SK-N-MC (cell line): ENCODE measurements around the gene MRGPRD.
"Not testable (repeated sequence)": the region's sequence is repeated elsewhere in the genome, so short reads cannot be mapped to it uniquely, and the experiment has no call there.

Experiments used
- DNase-seq: peaks from one replicate; pipeline ENCODE4 v3.0.0-alpha.2; 2011; ENCODE audit warnings: low read depth, low spot score
- H3K27ac ChIP-seq: fragments of 200-600 bp; sonication (generic); 2 replicates; pipeline ENCODE4 v1.5.1; 2016; ENCODE audit warnings: mixed run types
- H3K36me3 ChIP-seq: fragments of 200-600 bp; sonication (generic); 2 replicates; pipeline ENCODE4 v1.6.1; 2017; ENCODE audit warnings: antibody characterized with exemption, low read length, mixed read lengths; ENCODE audit not compliant: insufficient read depth
- H3K4me3 ChIP-seq: fragments of 200-600 bp; sonication (generic); 2 replicates; pipeline ENCODE4 v1.5.1; 2016
- H3K9ac ChIP-seq: fragments of 200-600 bp; sonication (generic); 2 replicates; pipeline ENCODE4 v1.8.0; 2017; ENCODE audit warnings: mixed run types, mixed read lengths; ENCODE audit not compliant: insufficient read length
- H3K9me3 ChIP-seq: fragments of 200-600 bp; sonication (generic); 2 replicates; pipeline ENCODE4 v1.6.1; 2017; ENCODE audit warnings: low read depth, mild to moderate bottlenecking, antibody characterized with exemption, low read length, moderate library complexity, mixed read lengths
- EZH2 ChIP-seq: fragments of 200-600 bp; sonication (generic); IDR thresholded peaks from one replicate; pipeline ENCODE4 v1.6.1; 2017; ENCODE audit warnings: antibody characterized with exemption
- FOXP2 ChIP-seq: optimal IDR thresholded peaks from 2 replicates; pipeline ENCODE3; 2011; ENCODE audit warnings: mild to moderate bottlenecking, moderate library complexity; ENCODE audit not compliant: insufficient read depth; ENCODE audit errors: extremely low read length, control extremely low read depth
- POLR2AphosphoS5 ChIP-seq: IDR thresholded peaks from 2 replicates; pipeline ENCODE4 v1.6.1; 2012; ENCODE audit warnings: mild to moderate bottlenecking, low read depth, low read length, borderline replicate concordance

The MRGPRD gene

DNA sequence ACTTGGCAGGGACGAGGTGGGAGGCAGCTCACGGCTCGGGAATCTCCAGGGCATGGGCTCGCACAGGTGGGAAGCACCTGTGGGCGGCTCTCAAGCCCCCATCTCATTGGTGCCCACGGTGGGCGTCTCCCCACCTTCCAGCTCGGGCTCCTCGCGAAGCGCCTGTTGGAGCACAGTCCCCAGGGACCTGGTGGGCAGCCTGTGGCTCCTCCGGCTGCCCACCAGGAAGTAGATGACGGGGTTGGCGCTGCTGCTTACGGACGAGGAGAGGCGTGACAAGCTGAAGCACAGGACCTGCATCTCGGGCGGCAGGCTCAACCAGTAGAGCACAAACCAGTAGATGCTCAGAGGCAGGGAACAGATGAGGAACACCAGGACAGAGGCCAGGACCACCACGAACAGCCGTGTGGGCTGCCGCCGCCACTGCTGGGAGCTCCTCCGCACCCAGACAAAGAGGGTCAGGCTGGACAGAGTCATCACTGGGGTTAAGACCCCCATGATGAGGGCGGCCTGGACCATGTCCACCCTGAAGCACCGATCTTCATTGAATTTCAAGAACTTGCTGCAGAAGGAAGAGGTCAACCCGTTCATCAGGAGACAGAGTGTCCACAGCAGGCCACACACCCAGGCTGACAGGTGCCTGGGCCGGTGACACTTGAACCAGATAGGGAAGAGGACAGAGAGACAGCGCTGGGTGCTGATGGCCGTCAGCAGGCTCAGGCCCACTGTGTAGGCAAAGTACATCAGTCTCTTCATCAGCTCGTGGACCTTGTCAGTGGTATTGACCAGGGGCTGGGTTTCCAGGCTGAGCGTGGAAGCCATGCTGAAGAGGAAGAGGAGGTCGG is 633 bp downstream of the MRGPRD start:
- Histone ChIP-seq H3K36me3 (no peaks in the 10 kb centered on the region), H3K9ac (no peak overlapping the region), H3K9me3 (peaks cover 5% of the 10 kb centered on the region; the same call in 1 of the 2 replicates), H3K4me3 (no peak overlapping the region), H3K27ac (no peak overlapping the region)
- DNase-seq: no peak
- no peak for TF ChIP-seq FOXP2
- no peak for TF ChIP-seq POLR2AphosphoS5

- Histone ChIP-seq H3K4me3 (no peak overlapping the region; the same call in 1 of the 2 replicates), H3K27ac (0 out of 2 replicates have a peak overlapping the region, but pooled peaks have one; percentile 58)
Observed at GRCh38 chr11:68978931-68979594, 1.7 kb downstream of the MRGPRD start.

GRCh38 chr11:68978626-68978930 is 2.2 kb downstream of the MRGPRD start:
- DNase-seq: no peak
- Histone ChIP-seq H3K9ac (no peak overlapping the region), H3K4me3 (no peak overlapping the region; the same call in 1 of the 2 replicates), H3K36me3 (no peaks in the 10 kb centered on the region), H3K9me3 (peaks cover 5% of the 10 kb centered on the region; the same call in 1 of the 2 replicates), H3K27ac (0 out of 2 replicates have a peak overlapping the region, but pooled peaks have one; percentile 58)
- no peak for TF ChIP-seq FOXP2
- no peak for TF ChIP-seq POLR2AphosphoS5
- TF ChIP-seq EZH2: no peak

More at GRCh38 chr11:68978931-68979594, 1.7 kb downstream of the MRGPRD start:
- Histone ChIP-seq H3K9me3 (peaks cover 5% of the 10 kb centered on the region; the same call in 1 of the 2 replicates), H3K36me3 (no peaks in the 10 kb centered on the region), H3K9ac (no peak overlapping the region)
- TF ChIP-seq POLR2AphosphoS5: no peak
- no peak for TF ChIP-seq EZH2
- peak; percentile 31 for TF ChIP-seq FOXP2
- no peak for DNase-seq

DNA sequence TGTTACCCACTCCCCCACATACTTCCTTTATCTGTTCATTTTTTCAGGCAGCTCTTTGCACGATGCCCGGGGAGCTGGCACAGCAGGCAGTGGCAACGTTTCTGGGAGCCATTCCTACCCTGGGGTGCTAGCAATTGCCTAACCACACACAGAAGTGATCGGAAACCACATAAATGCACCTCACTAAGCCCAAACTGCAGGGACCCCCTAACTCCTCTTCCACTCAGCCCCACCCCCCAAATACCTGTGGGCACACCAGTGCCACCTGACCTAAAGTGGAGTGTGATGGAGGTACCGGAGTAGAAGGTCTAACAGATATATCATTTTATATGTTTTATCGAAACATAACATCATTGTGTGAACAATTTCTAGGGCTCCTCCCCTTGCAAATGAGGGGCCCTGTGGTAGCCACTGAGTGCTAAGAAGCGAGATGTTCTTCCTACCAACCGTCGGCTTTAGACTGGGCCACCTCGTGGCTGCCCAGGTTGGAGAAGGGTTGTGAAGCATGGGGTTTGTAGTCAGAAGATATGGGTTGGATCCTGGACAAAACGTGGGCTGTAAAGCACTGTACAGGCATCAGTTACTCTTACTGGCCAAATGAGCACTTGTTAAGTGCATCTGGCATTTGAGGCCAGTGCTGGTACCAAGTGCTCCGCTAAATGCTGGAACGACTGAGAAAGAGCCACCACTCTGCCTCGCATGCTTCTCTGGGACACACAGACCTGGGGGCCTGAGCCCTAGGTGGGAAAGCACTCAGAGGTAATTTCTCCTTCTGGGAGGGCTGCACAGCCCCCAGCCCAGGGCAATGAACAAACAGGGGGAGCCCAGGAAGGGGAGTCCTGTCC is 2.8 kb downstream of the MRGPRD start:
- DNase-seq: no peak
- Histone ChIP-seq H3K9ac (no peak overlapping the region), H3K9me3 (peaks cover 5% of the 10 kb centered on the region; the same call in 1 of the 2 replicates), H3K36me3 (no peaks in the 10 kb centered on the region), H3K27ac (peak overlapping the region; percentile 71), H3K4me3 (peak overlapping the region; percentile 27)
- TF ChIP-seq FOXP2 (no peak), POLR2AphosphoS5 (no peak), EZH2 (no peak)

- Histone ChIP-seq H3K36me3 (no peaks in the 10 kb centered on the region), H3K9ac (no peak overlapping the region), H3K4me3 (peak overlapping the region; percentile 33; the same call in 1 of the 2 replicates), H3K9me3 (no peaks in the 10 kb centered on the region), H3K27ac (peak overlapping the region; percentile 71)
- DNase-seq: no peak
- no peak for TF ChIP-seq EZH2
- no peak for TF ChIP-seq FOXP2
- no peak; the same call in 1 of the 2 replicates for TF ChIP-seq POLR2AphosphoS5
Observed at GRCh38 chr11:68976563-68976962, 4.2 kb downstream of the MRGPRD start.

GRCh38 chr11:68976095-68976494 is 4.7 kb downstream of the MRGPRD start:
- no peak for DNase-seq
- H3K4me3 ChIP-seq: peak overlapping the region; percentile 33; the same call in 1 of the 2 replicates
- H3K27ac ChIP-seq: peak overlapping the region; percentile 71
- TF ChIP-seq EZH2: no peak
- no peak overlapping the region for H3K9ac ChIP-seq
- H3K9me3 ChIP-seq: no peaks in the 10 kb centered on the region
- H3K36me3 ChIP-seq: no peaks in the 10 kb centered on the region

- H3K9ac ChIP-seq: no peak overlapping the region
- no peak overlapping the region for H3K4me3 ChIP-seq
- no peak for TF ChIP-seq POLR2AphosphoS5
- H3K27ac ChIP-seq: no peak overlapping the region
- no peaks in the 10 kb centered on the region for H3K9me3 ChIP-seq
- no peak for DNase-seq
- H3K36me3 ChIP-seq: no peaks in the 10 kb centered on the region
Observed at GRCh38 chr11:68974421-68975194, 6.2 kb downstream of the MRGPRD start.

GRCh38 chr11:68973706-68974105 is 7.1 kb downstream of the MRGPRD start:
- not testable (repeated sequence) for H3K9ac ChIP-seq, H3K36me3 ChIP-seq, H3K27ac ChIP-seq, DNase-seq, H3K4me3 ChIP-seq, H3K9me3 ChIP-seq
